HUES64 (cell line): ENCODE data around the gene GSG1L.
"Not testable (repeated sequence)": the region's sequence is repeated elsewhere in the genome, so short reads cannot be mapped to it uniquely, and the experiment has no call there.

Experiments used
- H3K27ac ChIP-seq: 2 replicates; pipeline ENCODE4 v1.7.0; 2013; ENCODE audit warnings: low read depth, low read length, inconsistent platforms
- H3K27me3 ChIP-seq: 2 replicates; pipeline ENCODE4 v1.6.1; 2013; ENCODE audit warnings: mild to moderate bottlenecking, low read length; ENCODE audit not compliant: insufficient read depth
- H3K36me3 ChIP-seq: 2 replicates; pipeline ENCODE4 v1.6.1; 2013; ENCODE audit warnings: mild to moderate bottlenecking, low read length; ENCODE audit not compliant: insufficient read depth
- H3K4me1 ChIP-seq: 2 replicates; pipeline ENCODE4 v1.6.1; 2013; ENCODE audit warnings: mild to moderate bottlenecking, low read length, moderate library complexity; ENCODE audit not compliant: insufficient read depth
- H3K4me3 ChIP-seq: 2 replicates; pipeline ENCODE4 v1.5.1; 2013; ENCODE audit warnings: mild to moderate bottlenecking, low read length, moderate library complexity
- H3K9ac ChIP-seq: 2 replicates; pipeline ENCODE4 v1.6.1; 2013; ENCODE audit warnings: mild to moderate bottlenecking, low read depth, low read length
- H3K9me3 ChIP-seq: 2 replicates; pipeline ENCODE4 v1.6.1; 2013; ENCODE audit warnings: low read depth, low read length; ENCODE audit not compliant: insufficient read depth
- WGBS: fragments of 150-250, 120-280 bp; methylation state at CpG from one replicate; pipeline ENCODE4 v1.1.7; 2013; ENCODE audit warnings: missing lambda C conversion rate; 5-methylcytosine and 5-hydroxymethylcytosine counted together

The GSG1L gene

GRCh38 chr16:27894386-27894785 is 169.1 kb downstream of the GSG1L start:
- Histone ChIP-seq H3K27ac (no peak overlapping the region), H3K27me3 (no peaks in the 10 kb centered on the region), H3K36me3 (no peaks in the 10 kb centered on the region), H3K9me3 (no peaks in the 10 kb centered on the region), H3K4me3 (no peak overlapping the region), H3K9ac (no peak overlapping the region), H3K4me1 (no peaks in the 10 kb centered on the region)
- 90% methylated on average over 8 of the region's 8 CpGs for WGBS

GRCh38 chr16:27892879-27893278 is 170.6 kb downstream of the GSG1L start:
- no peaks in the 10 kb centered on the region for H3K36me3 ChIP-seq
- 52% methylated on average over 9 of the region's 9 CpGs for WGBS

GRCh38 chr16:27890866-27891265 is 172.6 kb downstream of the GSG1L start:
- WGBS, result 53% methylated on average over 11 of the region's 12 CpGs
- H3K9ac ChIP-seq, result no peak overlapping the region
- no peaks in the 10 kb centered on the region for H3K36me3 ChIP-seq
- no peaks in the 10 kb centered on the region for H3K9me3 ChIP-seq
- no peak overlapping the region for H3K27ac ChIP-seq
- H3K27me3 ChIP-seq, result no peaks in the 10 kb centered on the region
- no peaks in the 10 kb centered on the region for H3K4me1 ChIP-seq
- H3K4me3 ChIP-seq, result no peak overlapping the region

More at GRCh38 chr16:27892879-27893278, 170.6 kb downstream of the GSG1L start:
- Histone ChIP-seq H3K4me1 (no peaks in the 10 kb centered on the region), H3K9me3 (no peaks in the 10 kb centered on the region), H3K27me3 (no peaks in the 10 kb centered on the region), H3K9ac (no peak overlapping the region), H3K27ac (no peak overlapping the region), H3K4me3 (no peak overlapping the region)

GRCh38 chr16:27890006-27890405 is 173.5 kb downstream of the GSG1L start:
- no peaks in the 10 kb centered on the region for H3K9me3 ChIP-seq
- H3K27me3 ChIP-seq, result no peaks in the 10 kb centered on the region
- H3K9ac ChIP-seq, result no peak overlapping the region
- no peaks in the 10 kb centered on the region for H3K4me1 ChIP-seq
- H3K27ac ChIP-seq, result no peak overlapping the region
- 78% methylated on average over 6 of the region's 6 CpGs for WGBS
- no peak overlapping the region for H3K4me3 ChIP-seq
- no peaks in the 10 kb centered on the region for H3K36me3 ChIP-seq

- WGBS, result 83% methylated on average over 2 of the region's 5 CpGs
- Histone ChIP-seq H3K9me3 (no peaks in the 10 kb centered on the region), H3K4me3 (no peak overlapping the region), H3K9ac (no peak overlapping the region), H3K36me3 (no peaks in the 10 kb centered on the region), H3K4me1 (no peaks in the 10 kb centered on the region), H3K27me3 (no peaks in the 10 kb centered on the region), H3K27ac (no peak overlapping the region)
Measured at GRCh38 chr16:27883576-27883975, 179.9 kb downstream of the GSG1L start.

- Histone ChIP-seq H3K4me1 (no peaks in the 10 kb centered on the region), H3K27me3 (no peaks in the 10 kb centered on the region), H3K9me3 (0 out of 2 replicates have a peak, but pooled peaks cover 8% of the 10 kb centered on the region), H3K9ac (no peak overlapping the region), H3K4me3 (no peak overlapping the region), H3K36me3 (no peaks in the 10 kb centered on the region), H3K27ac (no peak overlapping the region)
- 77% methylated on average over 2 of the region's 2 CpGs for whole genome bisulfite sequencing
Measured at GRCh38 chr16:27880287-27880686, 183.2 kb downstream of the GSG1L start.

GRCh38 chr16:27879601-27880247 is 183.8 kb downstream of the GSG1L start:
- 76% methylated on average over 3 of the region's 3 CpGs for WGBS
- Histone ChIP-seq H3K36me3 (no peaks in the 10 kb centered on the region), H3K4me1 (no peaks in the 10 kb centered on the region), H3K4me3 (no peak overlapping the region), H3K9me3 (peaks cover 13% of the 10 kb centered on the region; the same call in 1 of the 2 replicates), H3K9ac (no peak overlapping the region), H3K27ac (no peak overlapping the region), H3K27me3 (no peaks in the 10 kb centered on the region)

GRCh38 chr16:27872627-27873026 is 190.9 kb downstream of the GSG1L start:
- H3K36me3 ChIP-seq, H3K9ac ChIP-seq, H3K4me3 ChIP-seq, H3K4me1 ChIP-seq, H3K27ac ChIP-seq: not testable (repeated sequence)
- Histone ChIP-seq H3K9me3 (peaks cover 31% of the 10 kb centered on the region), H3K27me3 (peaks cover 11% of the 10 kb centered on the region)
- 92% methylated on average over 1 of the region's 1 CpG for WGBS

GRCh38 chr16:27870116-27870798 is 193.3 kb downstream of the GSG1L start:
- WGBS, result 64% methylated on average over 3 of the region's 4 CpGs
- H3K4me3 ChIP-seq, result no peak overlapping the region

GRCh38 chr16:27869411-27869810 is 194.1 kb downstream of the GSG1L start:
- Histone ChIP-seq H3K27ac (no peak overlapping the region), H3K9me3 (peaks cover 18% of the 10 kb centered on the region), H3K4me1 (no peaks in the 10 kb centered on the region), H3K4me3 (no peak overlapping the region), H3K27me3 (peaks cover 11% of the 10 kb centered on the region), H3K9ac (no peak overlapping the region), H3K36me3 (no peaks in the 10 kb centered on the region)
- WGBS, result 86% methylated on average over 1 of the region's 1 CpG

More at GRCh38 chr16:27870116-27870798, 193.3 kb downstream of the GSG1L start:
- H3K27ac ChIP-seq, result no peak overlapping the region
- peaks cover 26% of the 10 kb centered on the region for H3K9me3 ChIP-seq
- H3K4me1 ChIP-seq, result no peaks in the 10 kb centered on the region
- H3K36me3 ChIP-seq, result no peaks in the 10 kb centered on the region
- peaks cover 11% of the 10 kb centered on the region for H3K27me3 ChIP-seq
- no peak overlapping the region for H3K9ac ChIP-seq

GRCh38 chr16:27868180-27868579 is 195.3 kb downstream of the GSG1L start:
- Histone ChIP-seq H3K9ac (no peak overlapping the region), H3K27ac (no peak overlapping the region), H3K36me3 (no peaks in the 10 kb centered on the region), H3K4me1 (no peaks in the 10 kb centered on the region), H3K9me3 (peaks cover 14% of the 10 kb centered on the region), H3K4me3 (no peak overlapping the region), H3K27me3 (peaks cover 11% of the 10 kb centered on the region)
- WGBS, result 94% methylated on average over 7 of the region's 7 CpGs
